ENCODE data around the gene SAXO1.
"Not testable (repeated sequence)": the region's sequence is repeated elsewhere in the genome, so short reads cannot be mapped to it uniquely, and the experiment has no call there.

Gene SAXO1

GRCh38 chr9:18955626-18956025 is 77.4 kb downstream of the SAXO1 start:
- FAIRE-seq = no peak

DNA sequence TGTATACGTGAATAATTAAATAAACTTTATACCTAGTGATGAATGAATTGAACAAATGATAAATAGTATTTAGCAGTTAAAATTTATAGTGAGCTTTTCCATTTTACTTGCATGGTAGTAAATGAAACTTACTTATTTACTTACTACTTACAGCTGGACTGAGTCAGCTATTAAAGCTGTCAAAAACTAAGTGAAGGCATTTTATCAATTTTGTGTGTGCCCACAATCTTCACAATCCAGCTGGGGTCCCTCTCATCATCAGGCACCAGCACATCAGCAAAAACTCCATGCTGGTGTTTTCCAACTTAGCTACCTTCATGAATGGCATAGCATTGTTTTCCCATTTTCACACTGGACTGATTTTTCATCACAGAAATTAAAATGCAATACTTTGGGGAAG is 81.1 kb downstream of the SAXO1 start:
- FAIRE-seq = no peak

GRCh38 chr9:18947892-18948339 is 85.1 kb downstream of the SAXO1 start:
- no peak for FAIRE-seq

DNA sequence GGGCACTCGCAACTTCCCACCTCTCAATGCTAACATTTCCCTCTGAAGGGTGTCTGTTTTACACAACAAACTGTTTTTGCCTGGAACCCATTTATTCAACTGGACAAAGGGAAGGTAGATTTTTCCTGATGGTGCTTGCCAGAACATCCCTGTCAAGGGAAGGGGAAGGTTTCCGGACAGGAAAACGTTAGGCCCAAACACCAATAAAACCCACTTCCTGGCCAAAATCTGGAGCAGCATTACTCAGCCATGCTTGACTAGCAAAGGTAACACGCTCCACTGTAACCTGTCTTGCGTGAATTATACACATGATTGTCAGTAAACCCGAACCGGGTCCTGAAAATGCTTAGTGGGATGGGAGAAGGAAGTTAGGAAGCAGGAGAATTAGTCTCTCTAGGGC is 90.2 kb downstream of the SAXO1 start:
- FAIRE-seq = no peak

- no peak for FAIRE-seq
Observed at GRCh38 chr9:18941060-18941740, 91.8 kb downstream of the SAXO1 start.

GRCh38 chr9:18939943-18940342 is 93.1 kb downstream of the SAXO1 start:
- FAIRE-seq = no peak

GRCh38 chr9:18936094-18936871 is 96.7 kb downstream of the SAXO1 start:
- no peak for FAIRE-seq

- FAIRE-seq = no peak
Observed at GRCh38 chr9:18935541-18935940, 97.5 kb downstream of the SAXO1 start.

- FAIRE-seq = not testable (repeated sequence)
Observed at GRCh38 chr9:18930611-18931010, 102.4 kb downstream of the SAXO1 start.

- FAIRE-seq = no peak
Observed at GRCh38 chr9:18928711-18929110, 104.3 kb downstream of the SAXO1 start.

DNA sequence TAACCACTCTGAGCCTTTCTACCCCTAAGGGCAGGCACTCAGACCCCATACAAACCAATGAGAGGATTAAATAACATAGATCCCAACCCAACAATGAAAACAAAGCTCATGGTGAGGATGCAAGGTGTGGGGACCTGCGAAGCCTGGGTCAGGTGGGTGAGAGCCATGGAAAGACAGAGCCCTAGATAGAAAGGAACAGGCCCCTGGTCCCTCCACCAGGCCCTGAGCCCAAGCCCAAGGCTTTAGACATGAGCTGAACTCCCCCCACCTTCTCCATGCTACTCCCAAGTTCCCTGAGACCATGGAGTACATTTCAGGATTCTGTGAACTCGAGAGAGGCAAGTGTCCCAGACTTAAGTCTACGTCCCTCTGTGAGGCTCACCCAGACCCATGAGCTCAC is 106.5 kb downstream of the SAXO1 start:
- FAIRE-seq = no peak

DNA sequence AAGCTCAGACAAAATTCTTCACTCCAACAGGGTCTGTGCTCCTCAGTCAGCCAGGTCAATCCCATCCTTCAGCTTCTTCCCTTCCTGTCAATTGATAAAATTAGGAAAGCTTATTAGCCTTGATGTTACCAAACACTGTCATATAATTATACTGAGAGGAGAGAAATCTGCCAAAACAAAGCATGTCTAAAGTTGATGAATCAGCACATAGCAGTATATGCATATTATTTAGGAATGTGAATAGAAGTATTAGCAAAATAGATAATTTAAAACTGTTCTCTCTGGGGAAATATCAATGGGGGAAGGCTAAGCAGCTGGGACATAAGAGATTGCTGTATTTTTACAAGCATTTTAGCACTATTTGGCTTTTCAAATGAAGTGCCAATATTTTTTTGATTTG is 107.1 kb downstream of the SAXO1 start:
- no peak for FAIRE-seq

- FAIRE-seq = no peak
Observed at GRCh38 chr9:18923671-18924430, 109.2 kb downstream of the SAXO1 start.

GRCh38 chr9:18923167-18923566 is 109.8 kb downstream of the SAXO1 start:
- no peak for FAIRE-seq

- no peak for FAIRE-seq
Observed at GRCh38 chr9:18922161-18922885, 110.7 kb downstream of the SAXO1 start.

DNA sequence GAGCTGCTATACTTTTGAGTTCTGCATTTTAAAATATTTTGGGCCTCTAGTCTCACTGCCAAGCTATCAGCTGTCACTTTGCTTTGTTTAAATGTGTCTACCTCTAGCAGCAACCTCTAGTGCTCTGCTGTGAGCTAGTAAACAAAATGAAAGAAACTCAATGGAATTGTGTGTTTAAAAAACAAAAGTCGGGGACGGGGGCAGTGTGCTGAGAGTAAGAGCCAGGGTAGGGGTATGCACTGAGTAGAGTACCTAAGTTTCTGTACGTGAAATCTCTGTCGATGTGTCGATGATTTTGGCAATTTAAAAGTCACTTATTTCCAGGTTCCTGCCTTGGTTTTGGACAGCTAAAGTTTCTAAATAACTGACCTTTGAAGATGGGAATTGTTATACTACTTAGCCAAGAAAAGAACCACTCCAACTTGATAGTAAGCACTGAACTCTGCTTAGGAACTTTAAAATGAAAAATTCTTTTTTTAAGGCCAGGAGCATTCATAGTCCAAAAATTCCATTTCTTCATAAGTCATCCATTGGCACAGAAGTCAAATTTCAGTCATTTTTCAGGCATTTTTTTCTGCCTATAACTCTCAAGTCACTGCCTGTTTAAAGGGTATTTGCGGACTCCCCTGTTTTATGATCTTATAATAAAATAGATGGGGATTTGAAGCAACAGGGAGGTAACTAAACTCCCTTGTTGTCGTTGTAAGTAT is 111.5 kb downstream of the SAXO1 start:
- no peak for FAIRE-seq

GRCh38 chr9:18920141-18921084 is 112.6 kb downstream of the SAXO1 start:
- no peak for FAIRE-seq

DNA sequence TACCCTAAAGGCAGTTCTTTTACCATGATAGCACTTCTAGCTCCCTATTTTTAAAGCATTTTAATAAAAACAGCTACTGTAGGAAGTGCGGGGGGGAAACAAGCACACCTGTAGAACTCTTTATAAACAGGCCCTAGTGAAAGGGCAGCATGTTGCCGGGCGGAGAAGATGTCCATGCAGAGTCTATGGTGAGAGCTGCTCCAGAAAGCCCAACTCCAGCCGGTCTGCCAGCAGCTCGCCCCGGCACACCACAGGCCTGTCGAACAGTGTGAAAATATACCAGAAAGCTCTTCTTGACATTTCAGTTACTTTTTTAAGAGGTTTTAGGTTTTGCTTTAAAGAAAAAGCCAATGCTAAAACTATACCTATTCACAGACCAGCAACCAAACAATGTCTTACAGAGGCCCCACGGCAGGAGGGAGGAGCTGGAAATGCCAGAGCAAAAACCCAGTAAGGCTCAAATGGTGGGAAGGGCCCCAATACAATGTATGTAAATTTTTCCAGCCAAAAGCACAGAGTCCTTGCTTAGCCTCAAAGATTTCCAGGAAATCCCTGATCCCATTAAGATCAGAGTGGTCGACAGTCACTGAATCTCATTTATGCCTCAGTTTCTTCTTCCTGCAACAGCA is 121.2 kb downstream of the SAXO1 start:
- no peak for FAIRE-seq

DNA sequence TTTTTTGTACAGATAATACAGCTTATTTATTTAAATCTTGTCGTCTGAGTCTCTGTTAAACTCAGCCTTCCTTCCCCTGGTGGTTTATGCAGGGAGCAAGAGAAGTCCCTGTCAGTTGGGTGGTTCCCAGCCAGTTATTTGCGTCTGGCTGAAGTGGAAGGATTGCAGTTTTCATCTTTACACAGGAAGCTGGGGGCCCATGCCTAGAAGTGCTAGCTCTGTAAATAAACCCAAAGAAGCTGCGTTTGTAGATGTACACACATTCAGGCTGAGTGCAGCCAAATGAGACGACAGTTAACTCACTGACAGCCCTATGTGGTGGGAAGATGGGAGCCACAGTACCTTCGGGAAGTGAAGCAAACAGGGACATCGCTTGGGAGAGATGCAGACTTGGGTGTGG is 122.1 kb downstream of the SAXO1 start:
- FAIRE-seq = no peak

GRCh38 chr9:18910435-18910834 is 122.6 kb downstream of the SAXO1 start:
- no peak for FAIRE-seq
